CD4-positive, alpha-beta memory T cell (primary cell): ENCODE data around the gene MCAT. TPM values are rescaled to one million over a fixed set of nuclear protein-coding genes. Genes with fewer than 3 reads are reported as not detected.

Source experiments
- CTCF ChIA-PET: fragments of 350-600 bp; sonication (Branson Sonifier 250); formaldehyde crosslinking; loops from one replicate; lab custom pipeline; 2021; ENCODE audit warnings: inconsistent platforms; ENCODE audit not compliant: partially characterized antibody; lab: Charles Lee
- POLR2A ChIA-PET: fragments of 350-600 bp; sonication (Branson Sonifier 250); formaldehyde crosslinking; loops from one replicate; lab custom pipeline; 2021; ENCODE audit not compliant: partially characterized antibody; lab: Charles Lee
- DNase-seq, 5 donors: peaks; one replicate each; pipeline versions ENCODE4 v3.0.0 to v3.0.0-alpha.2; 2020 to 2022; ENCODE audit warnings: mixed read lengths in 1 of 5
- H3K27ac ChIP-seq: one replicate; pipeline ENCODE4 v1.7.0; 2013; ENCODE audit warnings: low read depth, low read length
- H3K27me3 ChIP-seq: 2 replicates; pipeline ENCODE4 v1.7.0; 2013; ENCODE audit warnings: mild to moderate bottlenecking, low read length, moderate library complexity; ENCODE audit not compliant: insufficient read depth
- H3K36me3 ChIP-seq: 2 replicates; pipeline ENCODE4 v1.7.0; 2013; ENCODE audit warnings: mild to moderate bottlenecking, low read length, moderate library complexity; ENCODE audit not compliant: insufficient read depth
- H3K4me1 ChIP-seq: 2 replicates; pipeline ENCODE4 v1.7.0; 2013; ENCODE audit warnings: mild to moderate bottlenecking, low read length, moderate library complexity; ENCODE audit not compliant: insufficient read depth
- H3K4me3 ChIP-seq, 2 donors: one replicate each; pipeline ENCODE4 v1.7.0; 2013; ENCODE audit warnings: low read length in 2 of 2, mild to moderate bottlenecking in 1 of 2
- H3K9me3 ChIP-seq, 2 donors: one replicate each; pipeline ENCODE4 v1.7.0; 2013; ENCODE audit warnings: low read length in 2 of 2, control low read depth in 1 of 2; ENCODE audit not compliant: control insufficient read depth in 1 of 2
- H3K27ac Mint-ChIP-seq, 7 donors: one replicate each; pipeline ENCODE4 v1.8.0; 2020 to 2021; ENCODE audit warnings: mixed read lengths in 7 of 7, mild to moderate bottlenecking in 6 of 7, inconsistent platforms in 3 of 7, moderate library complexity in 3 of 7
- H3K27me3 Mint-ChIP-seq, 2 donors: one replicate each; pipeline ENCODE4 v1.8.0; 2020 to 2021; ENCODE audit warnings: mixed read lengths in 2 of 2
- H3K36me3 Mint-ChIP-seq, 2 donors: one replicate each; pipeline ENCODE4 v1.8.0; 2020 to 2021; ENCODE audit warnings: mixed read lengths in 2 of 2, inconsistent platforms in 1 of 2, mild to moderate bottlenecking in 1 of 2
- H3K4me1 Mint-ChIP-seq, 4 donors: one replicate each; pipeline ENCODE4 v1.8.0; 2020 to 2021; ENCODE audit warnings: mixed read lengths in 4 of 4, mild to moderate bottlenecking in 1 of 4
- H3K4me3 Mint-ChIP-seq, 8 donors: one replicate each; pipeline ENCODE4 v1.8.0; 2020 to 2021; ENCODE audit warnings: mixed read lengths in 8 of 8, mild to moderate bottlenecking in 7 of 8, moderate library complexity in 6 of 8, inconsistent platforms in 3 of 8
- H3K9me3 Mint-ChIP-seq, 8 donors: one replicate each; pipeline ENCODE4 v1.8.0; 2020 to 2021; ENCODE audit warnings: mixed read lengths in 8 of 8, mild to moderate bottlenecking in 5 of 8, inconsistent platforms in 3 of 8, moderate library complexity in 1 of 8
- intact Hi-C: fragments of 100-400 bp; cut with micrococcal nuclease; formaldehyde crosslinking; loops from one replicate; pipeline ENCODE4 v1.15.1; 2023
- polyA plus RNA-seq, 2 donors: library from polyadenylated mRNA; unstranded; fragments of 300-500 nt; fragmentation: Illumina TruSeq; gene quantifications; one replicate each; pipeline ENCODE4 v1.2.3, GENCODE V29; 2021
- total RNA-seq, 2 experiments: library from RNA; stranded (reverse); gene quantifications; one replicate each; pipeline ENCODE4 v1.2.3, GENCODE V29; 2021

Gene MCAT
- total and polyA plus RNA-seq, 4 experiments from 2014 or later, result 5.7 to 13.1 (median 8.4) TPM

- H3K36me3 Mint-ChIP-seq, result peaks cover 10 to 27% of the 10 kb centered on the region in 2 donors
- Histone ChIP-seq H3K36me3 (peaks cover 8% of the 10 kb centered on the region), H3K27me3 (no peaks in the 10 kb centered on the region), H3K27ac (no peak overlapping the region), H3K4me1 (no peaks in the 10 kb centered on the region), H3K4me3 (no peak overlapping the region), H3K9me3 (no peaks in the 10 kb centered on the region)
- POLR2A ChIA-PET, result no interaction called here
- H3K9me3 Mint-ChIP-seq, result no peaks in the 10 kb centered on the region
- CTCF ChIA-PET, result interaction anchor here (1.3 kb wide), 1 partner anchor 9 kb away, joined by 3 read pairs; no protein-coding TSS in a partner anchor
- DNase-seq, result no peak
- H3K4me3 Mint-ChIP-seq, result no peak overlapping the region
- H3K27me3 Mint-ChIP-seq, result no peaks in the 10 kb centered on the region
- intact Hi-C loops, result no loop called here
- H3K27ac Mint-ChIP-seq, result no peak overlapping the region
- H3K4me1 Mint-ChIP-seq, result peaks cover 0 to 2% (median 0%) of the 10 kb centered on the region in 4 donors
Observed at GRCh38 chr22:43133401-43133800, 9.8 kb downstream of the MCAT start.

DNA sequence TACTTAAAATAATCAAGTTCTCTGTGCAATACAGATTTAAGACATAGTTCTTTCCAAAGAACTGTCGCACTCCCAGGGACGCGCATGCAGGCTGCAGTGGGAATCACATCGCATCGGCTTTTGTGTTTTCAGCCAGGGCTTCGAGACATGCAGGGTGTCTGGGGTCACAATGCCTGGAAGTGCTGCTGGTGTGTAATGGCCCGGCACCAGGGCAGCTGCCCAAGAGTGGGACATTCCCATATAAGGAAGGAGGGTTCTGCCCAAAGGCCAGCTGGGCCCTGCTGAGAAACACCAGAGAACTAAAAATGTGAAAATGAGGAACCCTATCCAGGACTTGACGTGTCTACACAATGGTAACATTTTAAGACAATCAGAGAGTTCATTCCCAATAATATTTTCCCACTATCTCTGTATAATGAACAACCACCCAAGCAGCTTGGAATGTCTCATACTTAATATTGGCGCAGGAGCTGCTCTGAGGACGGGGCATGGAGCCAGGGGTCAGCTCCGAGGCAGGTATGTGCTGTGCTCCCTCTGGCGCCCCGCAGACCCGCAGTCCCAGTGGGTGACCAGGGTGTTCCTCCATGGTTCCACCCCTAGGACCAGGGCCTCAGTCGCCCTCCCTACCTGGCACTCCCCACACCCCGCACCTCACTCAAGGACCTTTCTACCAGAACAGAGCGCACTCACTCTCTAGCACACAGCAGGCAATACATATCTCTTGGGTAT lies 11.3 kb downstream of the MCAT start:
- no peak overlapping the region for H3K4me3 ChIP-seq
- no peaks in the 10 kb centered on the region for H3K4me1 ChIP-seq
- intact Hi-C loops, result no loop called here
- H3K9me3 ChIP-seq, result no peaks in the 10 kb centered on the region
- POLR2A ChIA-PET, result no interaction called here
- no peaks in the 10 kb centered on the region for H3K27me3 ChIP-seq
- peaks cover 10 to 17% of the 10 kb centered on the region in 2 donors for H3K36me3 Mint-ChIP-seq
- no peaks in the 10 kb centered on the region for H3K27me3 Mint-ChIP-seq
- no peaks in the 10 kb centered on the region for H3K9me3 Mint-ChIP-seq
- H3K36me3 ChIP-seq, result peaks cover 3% of the 10 kb centered on the region
- DNase-seq, result no peak
- H3K4me1 Mint-ChIP-seq, result peaks cover 0 to 2% (median 0%) of the 10 kb centered on the region in 4 donors
- CTCF ChIA-PET, result no interaction called here
- H3K27ac ChIP-seq, result no peak overlapping the region
- H3K4me3 Mint-ChIP-seq, result no peak overlapping the region
- H3K27ac Mint-ChIP-seq, result peak overlapping the region in 1 of 7 donors; percentile 11

DNA sequence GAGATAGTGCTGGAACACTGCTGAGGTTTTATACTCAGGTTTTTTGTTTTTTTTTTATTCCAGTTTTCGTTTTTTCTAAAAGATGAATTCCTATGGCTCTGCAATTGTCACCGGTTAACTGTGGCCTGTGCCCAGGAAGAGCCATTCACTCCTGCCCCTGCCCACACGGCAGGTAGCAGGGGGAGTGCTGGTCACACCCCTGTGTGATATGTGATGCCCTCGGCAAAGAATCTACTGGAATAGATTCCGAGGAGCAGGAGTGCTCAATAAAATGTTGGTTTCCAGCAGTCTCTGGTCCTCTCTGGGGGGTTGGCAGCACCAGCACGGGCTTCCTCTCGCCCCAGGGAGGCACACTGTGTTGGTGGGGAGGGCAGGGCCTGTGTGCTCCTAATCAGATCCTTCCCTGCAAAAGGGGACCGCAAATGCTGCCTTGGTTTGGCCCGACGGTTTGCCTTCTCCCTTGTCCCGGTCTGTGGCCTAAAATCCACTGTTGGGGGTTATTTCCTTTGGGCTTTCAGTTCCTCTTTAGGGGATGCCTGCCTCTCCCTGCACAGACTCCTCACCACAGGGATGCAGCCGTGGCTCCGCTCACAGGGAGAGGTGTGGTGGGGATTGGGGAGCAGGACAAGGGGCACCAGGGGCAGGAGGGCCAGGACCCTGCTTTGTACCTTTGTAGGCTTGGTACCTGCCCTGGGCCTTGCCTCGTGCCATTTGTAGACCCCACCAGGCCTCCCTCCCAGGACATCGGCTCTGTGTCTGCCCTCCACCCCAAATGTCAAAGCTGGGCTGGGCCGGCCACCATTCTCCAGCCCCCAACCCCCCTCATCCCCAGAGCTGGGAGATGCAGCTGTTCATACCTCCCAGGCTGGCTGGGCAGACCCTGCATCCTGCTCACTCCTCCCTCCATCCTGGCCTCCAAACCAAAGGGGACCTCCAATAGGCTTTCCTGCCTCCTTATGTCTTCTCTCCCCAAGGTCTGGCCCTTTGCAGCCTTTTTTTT lies 13.5 kb downstream of the MCAT start:
- H3K27me3 Mint-ChIP-seq, result no peaks in the 10 kb centered on the region
- H3K9me3 Mint-ChIP-seq, result no peaks in the 10 kb centered on the region
- ChIA-PET POLR2A (no interaction called here), CTCF (no interaction called here)
- H3K27me3 ChIP-seq, result no peaks in the 10 kb centered on the region
- H3K9me3 ChIP-seq, result no peaks in the 10 kb centered on the region
- H3K36me3 ChIP-seq, result no peaks in the 10 kb centered on the region
- no peak for DNase-seq
- no peaks in the 10 kb centered on the region for H3K4me1 Mint-ChIP-seq
- H3K27ac Mint-ChIP-seq, result peak overlapping the region in 1 of 7 donors; percentile 6
- H3K36me3 Mint-ChIP-seq, result peaks cover 7 to 11% of the 10 kb centered on the region in 2 donors
- no peak overlapping the region for H3K4me3 ChIP-seq
- intact Hi-C loops, result no loop called here
- no peaks in the 10 kb centered on the region for H3K4me1 ChIP-seq
- no peak overlapping the region for H3K4me3 Mint-ChIP-seq
- no peak overlapping the region for H3K27ac ChIP-seq

DNA sequence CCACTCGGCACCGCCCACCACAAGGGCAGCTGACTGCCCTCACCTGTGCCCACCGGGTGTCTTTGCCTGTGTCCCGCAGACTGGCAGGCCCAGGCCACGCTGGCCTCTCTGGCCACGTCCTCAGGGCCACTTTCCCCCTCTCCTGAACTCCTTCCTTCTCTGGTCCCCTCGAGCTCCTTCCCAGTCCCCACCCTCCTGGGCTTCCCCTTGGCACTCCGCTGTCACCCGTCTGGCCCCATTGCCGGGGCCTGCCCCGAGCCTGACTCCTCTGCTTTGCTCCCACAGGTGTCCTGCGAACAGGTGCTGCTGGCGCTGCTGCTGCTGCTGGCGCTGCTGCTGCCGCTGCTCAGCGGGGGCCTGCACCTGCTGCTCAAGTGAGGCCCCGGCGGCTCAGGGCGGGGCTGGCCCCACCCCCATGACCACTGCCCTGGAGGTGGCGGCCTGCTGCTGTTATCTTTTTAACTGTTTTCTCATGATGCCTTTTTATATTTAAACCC lies 14.2 kb downstream of the MCAT start:
- H3K27me3 Mint-ChIP-seq, result no peaks in the 10 kb centered on the region
- no peak for DNase-seq
- CTCF ChIA-PET, result no interaction called here

DNA sequence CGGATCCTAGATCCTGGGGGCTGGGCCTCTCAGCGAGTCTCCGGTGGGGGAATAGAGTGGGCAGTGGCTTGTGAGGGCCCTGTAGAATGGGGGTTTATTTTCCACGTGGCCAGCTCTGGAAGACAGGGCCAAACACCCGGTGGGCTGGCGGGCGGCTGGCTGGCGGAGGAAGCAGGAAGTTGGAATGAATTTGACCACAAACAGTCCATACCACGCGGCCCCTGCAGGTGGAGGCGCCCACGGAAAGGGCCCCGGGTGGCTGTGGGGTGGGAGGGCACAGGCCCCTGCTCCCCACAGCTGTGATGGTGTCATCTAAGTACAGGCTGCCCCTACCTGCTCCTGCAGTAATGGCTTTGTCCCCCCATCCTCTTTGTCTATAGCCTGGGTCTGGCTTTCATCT lies 15.1 kb downstream of the MCAT start:
- Mint-ChIP-seq H3K36me3 (peaks cover 4 to 6% of the 10 kb centered on the region in 2 donors), H3K4me3 (no peak overlapping the region), H3K9me3 (no peaks in the 10 kb centered on the region), H3K27ac (peak overlapping the region in 1 of 7 donors; percentile 31), H3K27me3 (no peaks in the 10 kb centered on the region), H3K4me1 (no peaks in the 10 kb centered on the region)
- Histone ChIP-seq H3K4me1 (no peaks in the 10 kb centered on the region), H3K4me3 (no peak overlapping the region), H3K9me3 (no peaks in the 10 kb centered on the region), H3K36me3 (no peaks in the 10 kb centered on the region), H3K27ac (no peak overlapping the region), H3K27me3 (no peaks in the 10 kb centered on the region)
- intact Hi-C loops, result no loop called here
- ChIA-PET POLR2A (no interaction called here), CTCF (no interaction called here)
- DNase-seq, result no peak

More for the DNA sequence above, 14.2 kb downstream of the MCAT start:
- Mint-ChIP-seq H3K4me3 (no peak overlapping the region), H3K27ac (no peak overlapping the region), H3K9me3 (no peaks in the 10 kb centered on the region), H3K4me1 (no peaks in the 10 kb centered on the region), H3K36me3 (peaks cover 7 to 11% of the 10 kb centered on the region in 2 donors)
- POLR2A ChIA-PET, result no interaction called here
- Histone ChIP-seq H3K4me3 (no peak overlapping the region), H3K9me3 (no peaks in the 10 kb centered on the region), H3K27ac (no peak overlapping the region), H3K4me1 (no peaks in the 10 kb centered on the region), H3K36me3 (no peaks in the 10 kb centered on the region), H3K27me3 (no peaks in the 10 kb centered on the region)
- intact Hi-C loops, result no loop called here

- Histone ChIP-seq H3K27me3 (no peaks in the 10 kb centered on the region), H3K4me3 (no peak overlapping the region), H3K4me1 (no peaks in the 10 kb centered on the region), H3K36me3 (no peaks in the 10 kb centered on the region), H3K9me3 (no peaks in the 10 kb centered on the region), H3K27ac (no peak overlapping the region)
- no peak for DNase-seq
- Mint-ChIP-seq H3K4me3 (no peak overlapping the region), H3K9me3 (no peaks in the 10 kb centered on the region), H3K36me3 (peaks cover 4 to 5% of the 10 kb centered on the region in 2 donors), H3K27me3 (no peaks in the 10 kb centered on the region), H3K27ac (no peak overlapping the region), H3K4me1 (no peaks in the 10 kb centered on the region)
- ChIA-PET POLR2A (no interaction called here), CTCF (no interaction called here)
- intact Hi-C loops, result no loop called here
Observed at GRCh38 chr22:43127166-43127908, 15.9 kb downstream of the MCAT start.
